HG03039 (cell line): ENCODE data around the gene ABHD12.
"Not testable (repeated sequence)": the region's sequence is repeated elsewhere in the genome, so short reads cannot be mapped to it uniquely, and the experiment has no call there.

Experiments
- ATAC-seq: cut with Tn5 transposase; IDR thresholded peaks from one replicate; pipeline ENCODE4 v1.9.1; 2021; ENCODE audit warnings: mild to moderate bottlenecking, moderate library complexity; ENCODE audit not compliant: unreplicated experiment

ABHD12 gene

DNA sequence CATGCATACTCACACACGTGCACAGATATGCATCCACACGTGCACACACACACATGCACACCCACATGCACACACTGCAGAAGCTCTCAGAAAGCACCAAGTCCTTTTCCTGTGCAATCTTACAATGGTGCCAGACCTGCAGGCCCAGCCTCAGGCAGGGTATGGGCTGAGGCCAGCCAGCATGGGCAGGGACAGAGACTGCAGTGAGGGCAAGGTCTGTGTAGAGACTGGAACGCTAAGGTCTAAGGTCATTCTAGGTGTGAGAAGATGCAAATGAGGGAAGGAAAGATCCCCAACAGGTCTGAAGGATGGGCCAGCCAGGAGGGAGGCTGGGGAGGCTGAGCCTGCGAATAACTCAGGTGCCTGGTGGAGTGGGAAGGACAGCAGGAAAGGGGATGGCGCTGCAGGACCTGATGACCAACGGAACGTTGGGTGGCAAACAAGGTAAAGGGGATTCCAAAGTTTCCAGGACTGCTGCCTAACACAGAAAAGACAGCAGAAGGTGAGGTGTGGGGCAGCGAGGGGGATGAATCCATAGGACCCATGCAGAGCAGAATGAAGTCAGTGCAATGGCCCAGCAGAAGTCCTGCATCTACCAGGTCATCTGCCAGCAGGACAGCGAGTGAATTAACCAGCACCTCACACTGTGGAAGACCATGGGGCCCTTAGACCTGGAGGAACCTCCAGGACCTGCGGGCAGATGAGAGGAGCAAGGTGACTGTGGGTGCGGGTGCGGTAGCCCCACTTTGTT is 67.0 kb downstream of the ABHD12 start:
- ATAC-seq = no peak

DNA sequence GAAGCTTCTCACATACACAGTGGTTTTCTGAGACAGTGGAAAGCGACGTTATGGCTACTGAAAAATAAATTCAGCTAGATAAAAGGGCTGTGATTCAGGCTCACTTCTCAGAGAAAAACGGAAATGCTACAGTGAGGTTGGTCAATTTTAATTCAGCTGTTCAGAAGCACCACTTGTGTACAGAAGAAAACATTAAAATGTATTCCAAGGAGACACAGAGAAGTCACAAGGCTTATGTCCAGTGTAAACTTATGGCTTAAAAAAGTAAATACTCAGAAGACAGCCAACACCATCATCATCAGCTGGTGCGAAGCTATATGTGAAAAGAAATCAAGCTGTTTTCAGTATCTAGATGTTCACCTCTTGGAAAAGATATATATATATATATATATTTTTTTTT is 68.6 kb downstream of the ABHD12 start:
- ATAC-seq = no peak

DNA sequence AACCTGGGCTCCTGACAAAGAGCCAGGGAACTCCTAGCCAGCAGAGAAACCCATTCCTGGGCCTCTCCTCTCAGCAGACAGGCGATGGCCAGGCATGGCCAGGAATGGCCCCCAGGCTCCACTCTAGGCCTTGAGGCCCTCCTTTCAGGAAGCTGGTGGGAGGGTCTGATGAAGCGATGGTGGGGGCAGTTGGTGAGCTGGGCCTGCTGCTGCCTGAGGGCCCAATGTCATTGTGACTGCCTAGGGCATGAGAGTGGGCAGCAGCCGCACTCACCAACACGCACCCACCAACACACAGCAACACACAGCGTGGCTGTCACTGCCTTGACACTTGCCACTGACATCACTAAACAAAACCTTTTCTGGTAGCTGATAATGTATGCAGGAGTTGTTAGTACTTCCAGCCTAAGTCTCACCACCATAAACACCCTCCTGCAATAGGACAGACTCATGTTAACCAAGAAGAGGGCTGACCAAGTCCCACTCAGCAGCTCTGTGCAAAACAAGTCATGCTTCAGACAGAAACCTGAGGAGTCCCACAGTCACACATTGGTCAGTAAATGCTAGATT is 69.3 kb downstream of the ABHD12 start:
- no peak for ATAC-seq

DNA sequence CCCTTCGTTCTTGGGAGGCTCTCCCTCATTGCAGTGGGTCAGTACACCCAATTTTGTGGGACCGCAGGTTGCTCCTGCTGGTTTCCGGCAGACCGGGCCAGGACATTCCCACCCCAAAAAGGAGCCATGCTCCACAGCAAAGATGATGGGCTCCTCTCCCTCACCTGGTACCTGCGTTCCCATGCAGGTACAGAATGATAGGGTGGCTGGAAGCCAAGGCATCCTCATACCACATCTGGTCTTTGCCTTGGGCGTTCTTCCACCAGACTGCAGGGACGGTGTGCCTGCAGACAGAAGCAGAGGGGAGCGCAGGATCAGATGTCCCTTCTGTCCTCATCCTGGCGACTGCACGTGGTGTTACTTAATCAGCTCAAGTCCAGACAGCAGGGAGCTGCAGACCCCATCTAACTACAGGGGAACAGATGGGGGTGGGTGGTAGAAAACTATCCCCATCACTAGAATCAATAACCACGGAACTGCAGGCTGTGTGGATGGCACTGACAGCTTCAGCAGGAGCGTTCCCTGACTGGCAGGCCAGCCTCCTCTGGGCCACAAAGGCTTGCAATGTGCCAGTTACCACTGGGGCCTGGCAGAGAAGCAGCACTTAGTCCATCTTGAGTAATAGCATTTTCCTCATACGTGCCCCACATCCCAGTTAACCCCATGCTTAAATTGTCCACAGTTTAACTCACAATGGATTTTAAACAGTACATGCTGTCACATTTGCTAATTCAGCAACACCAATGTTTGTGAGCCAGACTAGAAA is 70.4 kb downstream of the ABHD12 start:
- ATAC-seq = no peak

DNA sequence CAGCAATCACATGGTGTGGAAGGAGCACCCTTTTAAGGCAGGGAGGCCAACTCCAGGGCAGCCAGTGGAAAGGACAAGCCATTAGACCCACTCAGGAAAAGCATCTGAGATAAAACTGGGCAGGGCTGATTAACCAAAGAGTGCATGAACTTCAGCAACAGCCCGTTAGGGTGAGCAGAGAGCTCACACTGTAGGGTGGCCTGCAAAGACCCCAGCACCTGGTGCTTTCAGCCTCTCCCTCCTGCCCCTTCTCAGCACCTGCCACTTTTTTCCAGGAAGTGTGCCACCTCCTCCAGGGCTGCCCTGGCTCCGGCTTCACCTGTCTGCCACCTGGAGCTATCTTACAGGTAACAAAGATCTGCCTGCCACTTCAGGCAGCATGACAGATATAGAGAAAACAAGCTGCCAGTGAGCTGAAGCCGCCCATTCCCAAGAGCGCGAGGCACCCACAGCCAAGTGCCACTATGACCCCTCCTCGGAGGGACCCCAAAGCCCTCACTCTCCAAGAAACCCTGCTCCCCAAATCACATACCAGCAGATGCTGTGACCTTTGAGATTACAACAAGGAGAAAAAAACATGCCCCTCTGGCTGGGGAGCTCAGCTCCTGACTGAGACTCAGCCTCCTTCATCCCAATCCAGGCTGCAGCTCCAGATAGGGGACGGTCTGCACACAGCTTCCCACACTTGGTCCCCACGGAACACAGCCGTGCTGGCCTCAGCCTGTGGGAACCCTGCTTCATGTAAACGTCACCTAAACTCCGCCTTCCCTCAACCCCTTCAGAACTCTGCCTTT is 71.2 kb downstream of the ABHD12 start:
- ATAC-seq = peak; percentile 7

DNA sequence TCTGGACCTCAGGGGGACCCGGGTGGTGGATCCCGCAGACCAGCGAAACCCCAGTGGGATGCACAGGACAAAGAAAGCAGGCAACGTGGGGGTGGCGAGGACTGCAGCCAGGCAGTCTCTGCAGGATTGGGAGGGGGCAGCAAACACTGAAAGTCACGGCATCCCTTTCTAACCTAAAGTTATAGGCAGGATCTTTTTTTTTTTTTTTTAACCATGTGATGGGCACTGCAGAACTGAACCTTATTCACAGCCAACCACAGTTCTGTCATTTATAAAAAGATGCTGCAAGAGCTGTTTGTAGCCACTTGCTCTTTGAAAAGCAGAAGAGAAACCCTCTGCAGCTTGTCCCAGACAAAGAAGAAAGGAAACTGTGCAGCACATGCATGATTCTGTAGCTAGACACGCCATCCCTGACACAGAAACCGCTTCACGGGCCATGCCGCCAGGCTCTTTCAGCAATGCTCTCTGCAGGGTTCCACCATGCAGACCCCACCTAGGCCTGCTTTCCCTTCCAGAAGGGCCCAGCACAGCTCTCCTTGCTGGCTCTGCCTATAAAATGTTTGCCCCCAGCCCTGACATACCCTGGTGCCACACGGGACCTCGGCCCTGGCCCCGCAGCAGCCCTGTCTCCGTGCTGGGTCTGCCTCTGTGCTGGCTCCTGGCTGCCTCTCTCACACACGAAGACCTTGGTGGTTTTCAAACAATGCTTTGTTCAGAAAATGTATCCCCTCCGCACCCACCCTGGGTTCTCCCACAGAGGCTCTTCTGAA is 72.0 kb downstream of the ABHD12 start:
- ATAC-seq = peak; percentile 93

DNA sequence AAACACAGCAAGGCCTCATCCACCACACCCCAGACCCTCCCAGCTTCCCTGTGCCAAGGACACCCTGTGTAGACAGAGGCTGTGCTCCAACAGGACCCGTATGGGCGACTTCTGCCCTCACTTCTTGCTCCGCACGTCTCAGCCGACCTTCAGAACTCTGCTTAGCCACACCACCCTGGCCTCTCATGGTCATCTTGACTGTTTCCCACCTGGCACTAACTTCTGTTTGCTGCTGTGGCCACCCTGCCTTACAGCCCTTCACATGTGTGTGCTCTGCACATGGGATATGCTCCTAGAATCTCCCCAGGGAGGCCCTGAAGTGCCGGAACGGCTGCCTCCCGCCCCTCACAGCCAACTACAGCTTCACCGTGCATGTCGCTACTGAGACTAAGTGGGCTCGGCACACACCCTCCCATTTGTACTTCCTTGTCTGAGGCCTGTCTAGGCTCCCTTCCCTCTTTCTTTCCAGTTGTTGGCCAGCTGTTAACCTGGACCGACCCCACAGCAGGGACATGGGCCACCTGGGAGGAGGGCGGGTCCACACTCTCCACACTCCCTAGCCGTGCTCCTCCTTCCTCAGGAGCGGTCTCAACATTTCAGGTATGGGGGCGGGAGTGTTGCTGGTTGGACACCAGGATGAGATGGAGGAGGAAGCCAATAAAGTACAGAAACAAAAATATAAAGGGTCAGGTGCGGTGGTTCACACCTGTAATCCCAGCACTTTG is 73.1 kb downstream of the ABHD12 start:
- ATAC-seq = no peak

DNA sequence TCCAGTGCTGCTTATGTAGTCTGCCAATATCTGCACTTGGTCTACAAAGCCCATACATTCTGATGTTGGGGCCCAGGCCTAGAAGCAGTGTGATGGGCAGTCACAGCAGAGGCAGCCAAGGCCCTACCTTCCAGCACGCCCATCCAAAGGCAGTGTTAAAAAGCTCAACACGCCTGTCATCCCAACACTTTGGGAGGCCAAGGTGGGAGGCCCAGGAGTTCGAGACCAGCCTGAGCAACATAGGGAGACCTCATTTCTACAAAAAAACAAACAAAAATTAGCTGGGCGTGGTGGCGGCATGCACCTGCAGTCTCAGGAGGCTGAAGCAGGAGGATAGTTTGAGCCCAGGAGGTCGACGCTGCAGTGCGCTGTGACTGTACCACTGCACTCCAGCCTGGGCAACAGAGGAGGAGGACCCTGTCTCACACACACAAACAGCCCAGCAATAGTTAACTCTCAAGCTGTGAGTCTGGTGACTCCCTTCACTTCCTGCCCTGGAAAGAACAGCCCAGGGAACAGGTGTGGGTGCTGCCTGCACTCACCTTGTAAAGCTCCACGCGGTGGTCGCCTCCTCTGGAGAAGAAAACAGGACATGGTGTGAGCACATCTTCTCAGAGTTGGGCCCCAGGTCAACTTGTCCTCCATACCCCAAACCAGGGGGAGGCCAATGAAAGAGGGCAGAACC is 74.0 kb downstream of the ABHD12 start:
- ATAC-seq = no peak

DNA sequence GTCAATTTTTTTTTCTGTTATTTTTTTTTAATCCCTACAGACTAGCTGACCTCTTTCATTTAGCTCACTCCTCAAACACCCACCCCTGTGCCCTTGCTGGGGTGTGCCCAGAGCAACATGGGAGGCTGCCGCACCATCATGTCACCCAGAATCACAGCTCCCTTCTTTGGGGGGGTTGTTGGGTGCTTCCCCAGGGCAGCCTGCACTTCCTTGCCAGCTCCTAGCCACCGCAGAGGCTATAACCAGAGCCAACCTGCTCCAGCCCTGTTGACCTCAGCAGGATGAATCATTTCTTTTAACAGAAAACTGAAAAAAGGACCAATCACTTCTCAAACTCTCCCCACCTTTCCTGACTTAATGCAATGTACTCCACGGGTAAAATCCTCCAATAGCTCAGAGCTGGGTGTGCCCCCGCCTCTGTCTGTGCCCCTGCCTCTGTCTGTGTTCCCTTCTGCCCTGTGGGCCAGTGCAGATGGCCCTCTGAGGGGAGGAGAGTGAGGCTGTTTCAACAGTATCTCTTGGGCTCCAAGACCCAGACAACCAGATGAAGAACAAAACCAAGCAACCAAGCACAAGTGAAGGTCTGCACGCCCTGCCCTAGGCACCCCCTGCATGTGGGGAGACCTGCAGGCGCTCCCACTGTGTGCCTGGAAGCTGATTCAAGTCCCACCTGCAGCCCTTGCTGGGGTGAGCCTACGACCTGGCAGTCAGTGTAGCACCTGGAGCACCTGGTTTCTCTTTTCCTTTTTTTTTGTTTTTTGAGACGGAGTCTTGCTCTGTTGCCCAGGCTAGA is 75.0 kb downstream of the ABHD12 start:
- no peak for ATAC-seq

DNA sequence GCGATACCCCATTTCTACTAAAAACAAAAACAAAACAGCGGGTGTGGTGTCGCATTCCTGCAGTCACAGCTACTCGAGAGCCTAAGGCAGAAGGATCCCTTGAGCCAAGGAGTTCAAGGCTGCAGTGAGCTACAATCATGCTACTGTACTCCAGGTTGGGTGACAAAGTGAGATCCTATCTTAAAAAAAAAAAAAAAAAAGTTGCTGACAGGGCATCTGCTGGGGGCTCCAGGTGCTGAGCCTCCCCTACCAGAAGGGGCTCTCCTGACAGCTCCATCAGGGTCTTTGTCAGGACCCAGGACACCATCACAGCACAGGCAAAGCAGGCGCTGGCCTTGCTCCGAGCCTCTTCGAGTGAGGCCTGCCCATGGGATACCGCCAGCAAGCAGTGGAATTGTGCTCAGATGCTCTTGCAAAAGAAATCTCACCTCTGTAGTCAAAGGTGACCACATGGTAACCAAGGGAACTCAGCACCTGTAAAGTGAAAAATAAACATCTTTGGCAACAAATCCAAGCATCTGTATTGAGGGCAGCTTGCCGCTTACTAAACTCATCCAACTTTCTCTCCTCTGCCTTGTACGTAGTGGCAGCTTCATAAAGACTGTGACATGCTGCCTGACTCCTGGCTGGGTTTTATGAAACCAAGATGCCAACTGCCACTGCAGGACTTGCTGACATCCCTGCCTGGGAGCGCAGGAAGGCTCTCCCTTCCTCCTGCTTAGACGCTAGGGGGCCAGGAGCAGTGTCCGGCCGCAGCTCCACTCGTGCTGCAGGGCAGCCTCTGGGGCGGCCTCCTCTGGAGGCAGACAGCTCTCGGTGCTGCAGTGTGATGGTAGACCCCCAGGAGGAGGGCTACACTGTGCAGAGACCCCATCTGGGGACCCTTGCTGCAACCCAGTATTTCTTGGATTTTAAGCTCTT is 75.9 kb downstream of the ABHD12 start:
- ATAC-seq = no peak

DNA sequence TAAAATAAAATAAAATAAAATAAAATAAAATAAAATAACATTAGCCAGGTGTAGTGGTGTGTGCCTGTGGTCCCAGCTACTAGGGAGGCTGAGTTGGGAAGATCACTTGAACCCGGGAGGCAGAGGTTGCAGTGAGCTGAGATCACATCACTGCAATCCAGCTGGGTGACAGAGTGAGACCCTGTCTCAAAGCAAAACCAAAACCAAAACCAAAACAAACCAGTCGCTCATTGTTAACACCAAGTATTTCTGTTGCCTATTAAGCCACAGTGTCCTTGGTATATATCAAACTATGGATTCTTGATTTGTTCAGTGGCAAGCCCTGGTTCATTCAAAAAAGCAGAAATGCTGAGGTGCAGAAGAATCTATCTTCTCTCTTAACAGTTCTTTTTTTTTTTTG is 77.0 kb downstream of the ABHD12 start:
- no peak for ATAC-seq

DNA sequence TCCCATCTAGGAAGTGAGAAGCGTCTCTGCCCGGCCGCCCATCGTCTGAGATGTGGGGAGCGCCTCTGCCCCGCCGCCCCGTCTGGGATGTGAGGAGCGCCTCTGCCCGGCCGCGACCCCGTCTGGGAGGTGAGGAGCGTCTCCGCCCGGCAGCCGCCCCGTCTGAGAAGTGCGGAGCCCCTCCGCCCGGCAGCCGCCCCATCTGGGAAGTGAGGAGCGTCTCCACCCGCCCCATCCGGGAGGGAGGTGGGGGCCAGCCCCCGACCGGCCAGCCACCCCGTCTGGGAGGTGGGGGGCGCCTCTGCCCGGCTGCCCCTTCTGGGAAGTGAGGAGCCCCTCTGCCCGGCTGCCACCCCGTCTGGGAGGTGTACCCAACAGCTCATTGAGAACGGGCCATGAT is 77.9 kb downstream of the ABHD12 start:
- not testable (repeated sequence) for ATAC-seq

DNA sequence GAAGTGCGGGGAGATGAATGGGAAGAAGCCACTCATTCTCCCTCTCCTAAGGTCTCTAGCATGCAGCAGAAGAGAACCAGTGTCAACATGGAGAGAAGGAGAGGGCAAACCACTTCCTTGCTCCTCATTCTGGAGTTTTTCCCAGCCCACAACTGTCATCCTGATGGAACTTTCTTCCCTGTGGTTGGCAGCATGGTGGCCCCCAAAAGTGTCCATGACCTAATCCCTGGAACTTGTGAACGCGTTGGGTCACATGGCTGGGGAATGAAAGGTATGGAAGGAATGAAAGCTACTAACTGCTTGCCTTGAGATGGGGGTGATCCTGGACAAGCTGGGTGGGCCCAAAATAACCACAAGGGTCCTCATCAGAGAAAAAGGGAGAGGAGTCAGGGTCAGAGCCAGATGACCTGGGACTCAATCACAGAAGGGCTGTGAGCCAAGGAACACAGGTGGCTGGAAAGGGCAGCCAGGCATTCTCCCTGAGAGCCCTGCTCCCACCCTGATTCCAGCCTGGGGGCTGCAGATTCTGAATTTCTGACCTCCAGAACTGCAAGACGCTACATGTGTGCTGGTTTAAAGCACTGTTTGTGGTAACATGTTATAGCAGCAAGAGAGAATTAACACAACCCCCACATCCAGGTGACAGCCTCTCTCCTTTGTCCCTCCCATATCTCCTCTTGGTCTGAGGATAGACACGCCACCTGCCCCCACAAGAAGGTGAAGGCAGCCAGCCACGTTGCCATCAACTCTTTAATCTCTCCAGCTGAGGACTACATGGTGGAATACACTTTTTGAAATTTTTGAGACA is 79.5 kb downstream of the ABHD12 start:
- no peak for ATAC-seq

DNA sequence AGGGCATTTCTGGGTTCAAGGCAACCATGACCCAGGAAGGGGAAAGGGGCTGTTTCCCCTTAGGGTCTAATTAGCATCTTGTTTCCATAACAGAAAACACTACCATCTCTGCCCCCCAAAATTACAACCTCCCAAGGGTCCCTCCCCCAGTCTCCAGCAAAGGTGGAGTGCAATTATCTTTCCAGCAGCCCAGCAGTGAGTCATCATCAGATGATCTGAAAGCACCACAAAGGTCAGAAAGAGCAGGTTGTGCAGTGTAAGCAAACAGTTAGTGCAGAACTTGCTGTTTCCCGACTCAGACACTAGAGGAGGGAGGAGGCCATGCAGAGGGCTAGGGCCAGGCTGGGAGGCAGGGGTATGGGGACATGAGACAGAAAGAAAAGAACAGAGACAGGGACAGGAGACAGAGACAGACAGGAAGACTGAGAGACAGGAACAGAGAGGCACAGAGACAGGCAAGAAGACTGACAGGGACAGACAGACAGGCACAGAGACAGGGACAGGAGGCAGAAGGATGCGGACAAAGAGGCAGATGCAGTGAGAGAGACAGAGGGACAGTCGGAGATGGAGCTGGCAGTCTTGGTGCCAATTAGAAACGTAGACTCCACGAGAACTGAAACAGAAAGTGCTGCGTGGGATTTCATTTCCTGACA is 80.2 kb downstream of the ABHD12 start:
- peak; percentile 90 for ATAC-seq

DNA sequence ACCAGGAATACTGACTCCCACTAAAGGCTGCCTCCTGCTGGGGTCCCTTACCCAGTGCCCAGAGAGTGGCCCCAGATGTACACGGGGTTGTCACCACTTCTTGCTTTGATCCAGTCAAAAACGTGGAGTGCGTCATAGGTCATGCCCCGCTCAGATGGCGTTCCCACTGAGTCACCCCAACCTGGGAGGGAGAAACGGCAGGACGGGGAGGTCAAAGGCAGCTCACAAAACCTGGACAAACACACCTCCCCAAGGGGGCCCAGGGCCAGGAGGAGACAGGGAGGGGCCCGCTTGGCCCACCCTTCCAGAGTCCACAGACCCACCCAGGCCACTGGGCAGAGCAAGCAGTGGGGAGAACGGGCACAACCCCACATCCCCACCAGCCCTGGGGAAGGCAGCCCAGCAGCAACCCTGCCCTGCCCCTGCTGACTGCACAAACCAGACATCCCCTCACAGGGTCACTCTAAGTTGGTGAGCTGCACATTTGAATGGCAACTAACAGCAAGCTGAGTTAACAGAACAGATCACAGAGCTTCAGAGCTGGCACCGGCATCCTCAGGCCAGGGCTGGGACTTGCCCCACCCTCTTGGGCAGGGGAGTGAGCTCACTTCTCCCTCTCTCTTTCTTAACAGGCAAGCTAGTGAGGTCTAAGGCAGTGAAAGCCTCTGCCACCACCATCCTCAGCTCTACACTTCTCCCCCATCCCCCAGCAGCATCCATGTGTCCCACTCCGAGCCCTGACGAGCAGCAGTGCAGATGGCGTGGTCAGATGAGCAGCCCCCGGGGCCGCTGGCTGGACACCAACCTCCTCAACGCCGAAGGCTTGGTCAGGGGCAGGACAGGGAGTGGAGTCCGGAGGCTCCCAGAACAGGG is 81.0 kb downstream of the ABHD12 start:
- ATAC-seq = no peak
